ENCODE measurements around the gene LRMDA. TPM values are rescaled to one million over a fixed set of nuclear protein-coding genes. Genes with fewer than 3 reads are reported as not detected.

The LRMDA gene
- total RNA-seq, 1 donor from 2014 or later: 5.2 TPM

DNA sequence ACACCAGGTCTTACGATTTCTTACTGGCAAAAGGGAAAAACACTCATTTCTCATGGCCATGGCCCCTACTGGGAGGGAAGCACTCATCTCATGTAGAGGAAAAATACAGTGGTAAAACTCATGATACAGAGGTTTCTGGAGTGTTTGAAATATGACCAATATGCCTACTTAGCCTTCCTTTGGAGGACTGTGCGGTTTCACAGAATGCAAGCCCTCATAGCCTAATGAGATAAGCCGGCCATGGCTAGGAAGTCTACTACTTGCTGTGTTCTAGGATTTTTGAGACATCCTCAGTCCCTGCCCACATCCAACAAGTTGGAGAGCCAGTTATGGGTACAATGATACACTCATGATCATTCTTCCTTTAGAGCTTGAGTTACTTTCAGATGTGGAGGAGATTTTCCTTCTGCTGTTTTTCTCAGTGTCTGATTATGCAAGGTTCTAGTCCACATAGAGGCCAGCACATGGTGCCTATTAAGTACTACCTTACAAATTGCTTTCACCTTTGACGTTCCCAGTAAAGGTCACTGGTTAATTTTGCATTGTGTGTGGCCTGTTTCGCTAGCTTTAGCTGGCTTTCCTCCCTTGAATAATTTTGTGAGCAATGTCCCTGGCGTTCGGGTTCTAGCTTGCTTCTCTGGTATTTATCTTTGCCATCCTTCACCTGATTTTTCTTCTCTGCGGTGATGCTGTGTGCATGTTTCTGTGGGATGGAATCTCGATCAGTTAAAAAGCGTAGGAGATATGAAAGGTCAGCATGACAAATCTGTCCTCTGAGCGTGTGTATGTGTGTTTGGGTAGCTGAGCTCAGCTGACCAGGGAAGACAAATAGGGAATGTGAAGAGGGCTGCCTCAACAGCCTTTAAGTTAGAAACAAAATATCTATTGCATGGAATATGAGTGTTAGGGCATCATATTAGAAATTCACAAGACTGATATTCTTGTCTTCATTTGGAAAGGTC is 295.4 kb downstream of the LRMDA start:
- Mint-ChIP-seq H3K36me3 (no peaks in the 10 kb centered on the region), H3K9me3 (no peaks in the 10 kb centered on the region), H3K27ac (no peak overlapping the region), H3K4me3 (no peak overlapping the region), H3K4me1 (peaks cover 3% of the 10 kb centered on the region), H3K27me3 (ENCODE audit: insufficient read depth, low read depth) (peaks cover 6% of the 10 kb centered on the region)
- Histone ChIP-seq H3K79me2 (ENCODE audit: low read depth) (no peaks in the 10 kb centered on the region), H3K4me2 (no peak overlapping the region), H2AFZ (replicated peaks) (no peak overlapping the region), H3F3A (ENCODE audit: low read depth) (no peaks in the 10 kb centered on the region), H3K4me3 (no peak overlapping the region), H3K36me3 (no peaks in the 10 kb centered on the region), H3K9me3 (ENCODE audit: low read depth) (no peaks in the 10 kb centered on the region), H3K27ac (no peak overlapping the region), H3K9ac (no peak overlapping the region), H3K4me1 (no peaks in the 10 kb centered on the region), H3K27me3 (no peaks in the 10 kb centered on the region), H4K20me1 (ENCODE audit: low read depth) (no peaks in the 10 kb centered on the region)
- no peak for DNase-seq (ENCODE audit: low spot score)
- TF ChIP-seq EZH2 (IDR thresholded peaks at IDR 0.05) (no peak), EZH2phosphoT487 (IDR thresholded peaks at IDR 0.05) (no peak)
- TF ChIP-seq, protein P1, sequence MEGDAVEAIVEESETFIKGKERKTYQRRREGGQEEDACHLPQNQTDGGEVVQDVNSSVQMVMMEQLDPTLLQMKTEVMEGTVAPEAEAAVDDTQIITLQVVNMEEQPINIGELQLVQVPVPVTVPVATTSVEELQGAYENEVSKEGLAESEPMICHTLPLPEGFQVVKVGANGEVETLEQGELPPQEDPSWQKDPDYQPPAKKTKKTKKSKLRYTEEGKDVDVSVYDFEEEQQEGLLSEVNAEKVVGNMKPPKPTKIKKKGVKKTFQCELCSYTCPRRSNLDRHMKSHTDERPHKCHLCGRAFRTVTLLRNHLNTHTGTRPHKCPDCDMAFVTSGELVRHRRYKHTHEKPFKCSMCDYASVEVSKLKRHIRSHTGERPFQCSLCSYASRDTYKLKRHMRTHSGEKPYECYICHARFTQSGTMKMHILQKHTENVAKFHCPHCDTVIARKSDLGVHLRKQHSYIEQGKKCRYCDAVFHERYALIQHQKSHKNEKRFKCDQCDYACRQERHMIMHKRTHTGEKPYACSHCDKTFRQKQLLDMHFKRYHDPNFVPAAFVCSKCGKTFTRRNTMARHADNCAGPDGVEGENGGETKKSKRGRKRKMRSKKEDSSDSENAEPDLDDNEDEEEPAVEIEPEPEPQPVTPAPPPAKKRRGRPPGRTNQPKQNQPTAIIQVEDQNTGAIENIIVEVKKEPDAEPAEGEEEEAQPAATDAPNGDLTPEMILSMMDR (IDR thresholded peaks at IDR 0.05): no peak

DNA sequence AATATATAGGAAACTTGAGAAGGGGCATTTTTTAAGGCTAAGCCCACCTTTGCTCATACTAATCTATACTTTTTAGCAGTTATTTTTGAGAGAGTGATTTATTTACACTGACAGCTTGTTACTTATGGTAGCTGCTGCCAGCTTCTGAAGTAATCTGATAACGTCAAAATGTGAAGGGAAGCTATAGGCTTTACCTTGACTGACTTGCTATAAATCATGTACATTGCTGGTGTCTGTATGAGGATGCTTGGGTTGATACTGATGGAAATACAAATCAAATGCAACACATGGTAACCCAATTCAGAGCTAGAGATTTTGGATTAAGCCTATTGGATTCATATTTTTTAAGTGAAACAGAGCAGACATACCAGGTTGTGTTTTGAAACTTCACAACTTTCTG is 299.4 kb downstream of the LRMDA start:
- H3K36me3 ChIP-seq: no peaks in the 10 kb centered on the region
- peaks cover 4% of the 10 kb centered on the region for H3K4me1 ChIP-seq

DNA sequence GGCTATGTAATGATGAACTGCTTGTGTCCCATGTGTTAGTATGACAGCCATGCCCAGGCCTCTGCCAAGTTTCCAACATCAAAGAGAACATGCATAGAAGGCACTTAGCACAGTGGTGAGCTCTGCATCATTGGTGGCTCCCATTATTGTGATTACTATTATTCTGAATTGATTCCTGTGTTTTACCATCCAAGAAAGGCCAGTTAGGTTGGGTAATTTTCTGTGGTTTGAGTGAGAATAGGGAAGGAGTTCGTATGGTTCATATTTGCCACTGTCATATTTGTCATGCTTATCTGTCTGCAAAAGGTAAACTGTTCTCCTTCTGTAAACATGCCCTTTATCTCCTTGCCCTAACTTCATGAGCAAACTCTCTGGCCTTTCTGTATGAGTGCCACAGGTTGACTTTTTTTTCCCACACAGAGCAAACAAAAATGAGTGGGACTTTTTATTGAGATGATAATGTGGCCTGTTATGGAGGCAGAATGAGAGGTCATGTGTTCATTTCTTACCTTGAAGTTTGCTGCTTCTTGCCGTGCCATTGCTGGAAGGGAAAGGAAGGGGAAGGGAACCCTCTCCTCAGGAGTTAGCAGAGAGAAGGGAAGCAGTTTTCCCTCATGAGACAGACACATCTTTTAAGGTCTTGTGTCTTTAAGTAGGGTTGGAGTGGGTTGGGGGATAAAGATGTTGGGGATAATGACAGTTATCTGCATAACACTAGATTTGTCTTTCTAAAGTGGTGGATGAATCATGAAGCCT is 301.9 kb downstream of the LRMDA start:
- H3K36me3 ChIP-seq: no peaks in the 10 kb centered on the region
- H3K9me3 ChIP-seq (ENCODE audit: low read depth): no peaks in the 10 kb centered on the region
- H3K79me2 ChIP-seq (ENCODE audit: low read depth): no peaks in the 10 kb centered on the region
- H3K4me3 ChIP-seq: no peak overlapping the region
- no peak for DNase-seq (ENCODE audit: low spot score)
- no peak overlapping the region for H3K27ac ChIP-seq
- no peaks in the 10 kb centered on the region for H3F3A ChIP-seq (ENCODE audit: low read depth)
- no peaks in the 10 kb centered on the region for H3K9me3 Mint-ChIP-seq
- no peak overlapping the region for H2AFZ ChIP-seq (replicated peaks)
- H3K27me3 ChIP-seq: no peaks in the 10 kb centered on the region
- no peak overlapping the region for H3K9ac ChIP-seq
- no peak overlapping the region for H3K27ac Mint-ChIP-seq
- H3K4me3 Mint-ChIP-seq: no peak overlapping the region
- H3K36me3 Mint-ChIP-seq: no peaks in the 10 kb centered on the region
- no peaks in the 10 kb centered on the region for H4K20me1 ChIP-seq (ENCODE audit: low read depth)
- TF ChIP-seq, protein P1 (IDR thresholded peaks at IDR 0.05): no peak
- TF ChIP-seq EZH2 (IDR thresholded peaks at IDR 0.05) (no peak), EZH2phosphoT487 (IDR thresholded peaks at IDR 0.05) (no peak)
- peaks cover 19% of the 10 kb centered on the region for H3K4me1 ChIP-seq
- peaks cover 7% of the 10 kb centered on the region for H3K27me3 Mint-ChIP-seq (ENCODE audit: insufficient read depth, low read depth)
- H3K4me2 ChIP-seq: no peak overlapping the region
- H3K4me1 Mint-ChIP-seq: peaks cover 12% of the 10 kb centered on the region

More for the DNA sequence above, 299.4 kb downstream of the LRMDA start:
- peaks cover 8% of the 10 kb centered on the region for H3K27me3 Mint-ChIP-seq (ENCODE audit: insufficient read depth, low read depth)
- Histone ChIP-seq H3K4me3 (no peak overlapping the region), H2AFZ (replicated peaks) (no peak overlapping the region), H3K4me2 (no peak overlapping the region), H3K9ac (no peak overlapping the region), H3K27ac (no peak overlapping the region), H3F3A (ENCODE audit: low read depth) (no peaks in the 10 kb centered on the region), H3K9me3 (ENCODE audit: low read depth) (no peaks in the 10 kb centered on the region), H4K20me1 (ENCODE audit: low read depth) (no peaks in the 10 kb centered on the region), H3K27me3 (no peaks in the 10 kb centered on the region), H3K79me2 (ENCODE audit: low read depth) (no peaks in the 10 kb centered on the region)
- DNase-seq (ENCODE audit: low spot score): no peak
- H3K4me1 Mint-ChIP-seq: peaks cover 3% of the 10 kb centered on the region
- no peak overlapping the region for H3K4me3 Mint-ChIP-seq
- no peaks in the 10 kb centered on the region for H3K9me3 Mint-ChIP-seq
- TF ChIP-seq EZH2phosphoT487 (IDR thresholded peaks at IDR 0.05): no peak
- no peak for TF ChIP-seq EZH2 (IDR thresholded peaks at IDR 0.05)
- TF ChIP-seq, protein P1 (IDR thresholded peaks at IDR 0.05): no peak
- H3K27ac Mint-ChIP-seq: no peak overlapping the region
- no peaks in the 10 kb centered on the region for H3K36me3 Mint-ChIP-seq

Data from neural progenitor cell (in vitro differentiated cells).